ENCODE results near the gene RECQL. TPM values are rescaled to one million over a fixed set of nuclear protein-coding genes. Genes with fewer than 3 reads are reported as not detected.

The RECQL gene
- total and polyA plus RNA-seq, 2 of the 4 experiments (the other 2 are of a cell fraction): 29.4 to 67.0 TPM

DNA sequence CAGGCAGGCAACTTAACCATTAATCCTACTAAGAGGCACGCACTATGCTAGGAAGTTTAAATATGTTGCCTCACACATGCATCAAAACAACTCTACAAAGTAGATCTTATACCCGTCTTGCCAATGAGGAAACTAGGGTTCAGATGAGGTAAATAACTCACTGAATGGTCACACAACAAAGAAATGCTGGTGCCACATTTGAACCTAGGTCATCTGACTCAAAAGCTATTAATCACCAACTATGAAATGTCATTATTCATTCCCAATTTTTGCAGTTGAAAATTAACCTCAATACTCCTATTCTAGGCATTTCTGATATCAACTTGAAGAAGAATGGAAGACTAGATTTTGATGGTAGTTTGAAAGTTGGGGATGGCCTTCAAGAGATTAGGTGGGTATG is 66.7 kb downstream of the RECQL start:
- Histone ChIP-seq H3K4ac (ENCODE audit: low read depth, low read length) (no peak overlapping the region), H3K27ac (ENCODE audit: insufficient read depth, low read length) (no peak overlapping the region), H3K18ac (ENCODE audit: low read depth, low read length) (no peak overlapping the region), H4K5ac (ENCODE audit: low read depth, low read length) (no peak overlapping the region), H2AK5ac (ENCODE audit: low read depth, low read length) (no peak overlapping the region), H3K4me3 (ENCODE audit: insufficient read depth, low read depth, low read length) (no peak overlapping the region), H2BK120ac (ENCODE audit: low read depth, low read length) (no peak overlapping the region), H4K91ac (ENCODE audit: insufficient read depth, low read depth, low read length) (no peak overlapping the region), H4K20me1 (ENCODE audit: insufficient read depth, low read length) (no peaks in the 10 kb centered on the region), H2AK9ac (replicated peaks; ENCODE audit: low read depth, low read length, poor library complexity) (no peak overlapping the region), H3K4me1 (ENCODE audit: control insufficient read depth, insufficient read depth, low read length) (no peaks in the 10 kb centered on the region; the same call in 1 of the 2 replicates), H3K79me1 (ENCODE audit: low read depth in 1 of 2, low read length in 2 of 2) (peaks cover 3 to 16% of the 10 kb centered on the region in 2 experiments; a peak in 2 of 4 replicates), H2BK20ac (ENCODE audit: low read depth, low read length) (no peak overlapping the region), H3K9ac (ENCODE audit: low read depth, low read length) (no peak overlapping the region), H3K27me3 (ENCODE audit: control insufficient read depth, insufficient read depth, low read length) (peaks cover 4% of the 10 kb centered on the region), H2AFZ (replicated peaks; ENCODE audit: low read length, poor library complexity) (no peak overlapping the region), H2BK5ac (ENCODE audit: low read depth, low read length, poor library complexity, severe bottlenecking) (no peak overlapping the region), H3K4me2 (ENCODE audit: low read depth, low read length) (no peak overlapping the region), H3K9me1 (ENCODE audit: insufficient read depth, low read length) (no peaks in the 10 kb centered on the region), H2BK15ac (ENCODE audit: low read depth, low read length) (no peak overlapping the region), H3K9me3 (ENCODE audit: control insufficient read depth, insufficient read depth, low read length) (no peaks in the 10 kb centered on the region), H3K14ac (replicated peaks; ENCODE audit: low read depth, low read length) (no peak overlapping the region), H3K23ac (ENCODE audit: low read depth, low read length) (no peak overlapping the region), H3K36me3 (ENCODE audit: control insufficient read depth, insufficient read depth, low read length) (no peaks in the 10 kb centered on the region), H4K8ac (ENCODE audit: low read depth in 2 of 2, low read length in 2 of 2) (no peak overlapping the region), H3K56ac (ENCODE audit: extremely low read depth, insufficient read depth, low read length) (no peak overlapping the region)
- ATAC-seq (ENCODE audit: low read depth) (no peak), DNase-seq (no peak)
- ChIA-PET POLR2A (ENCODE audit: unreplicated experiment) (no interaction called here), CTCF (no interaction called here)
- no TSS peak for BruUV-seq (replicated peaks)
- intact Hi-C loops (cut with micrococcal nuclease) (loop anchor here (5.0 kb wide), 1 partner anchor 137 kb away; no protein-coding TSS in a partner anchor), dilution Hi-C loops (cut with HindIII; ENCODE audit: low sequenced_read_pairs, unreplicated experiment) (no loop called here), in situ Hi-C loops (cut with MboI; ENCODE audit: low sequenced_read_pairs) (loop anchor here (25.0 kb wide), 1 partner anchor 797 kb away; no protein-coding TSS in a partner anchor)
- no peak for TF ChIP-seq RCOR1 (IDR thresholded peaks at IDR 0.05; ENCODE audit: insufficient replicate concordance, low read length)
- TF ChIP-seq RAD21 (IDR thresholded peaks at IDR 0.05; ENCODE audit: low read length): no peak
- TF ChIP-seq FOS (IDR thresholded peaks at IDR 0.05; ENCODE audit: low read depth, low read length): no peak
- no peak for TF ChIP-seq SMC3 (IDR thresholded peaks at IDR 0.05; ENCODE audit: low read depth, low read length)
- TF ChIP-seq POLR2A (IDR thresholded peaks at IDR 0.05; ENCODE audit: low read depth, low read length): no peak
- no peak for TF ChIP-seq BHLHE40 (IDR thresholded peaks at IDR 0.05; ENCODE audit: low read depth, low read length)
- TF ChIP-seq, protein P1, sequence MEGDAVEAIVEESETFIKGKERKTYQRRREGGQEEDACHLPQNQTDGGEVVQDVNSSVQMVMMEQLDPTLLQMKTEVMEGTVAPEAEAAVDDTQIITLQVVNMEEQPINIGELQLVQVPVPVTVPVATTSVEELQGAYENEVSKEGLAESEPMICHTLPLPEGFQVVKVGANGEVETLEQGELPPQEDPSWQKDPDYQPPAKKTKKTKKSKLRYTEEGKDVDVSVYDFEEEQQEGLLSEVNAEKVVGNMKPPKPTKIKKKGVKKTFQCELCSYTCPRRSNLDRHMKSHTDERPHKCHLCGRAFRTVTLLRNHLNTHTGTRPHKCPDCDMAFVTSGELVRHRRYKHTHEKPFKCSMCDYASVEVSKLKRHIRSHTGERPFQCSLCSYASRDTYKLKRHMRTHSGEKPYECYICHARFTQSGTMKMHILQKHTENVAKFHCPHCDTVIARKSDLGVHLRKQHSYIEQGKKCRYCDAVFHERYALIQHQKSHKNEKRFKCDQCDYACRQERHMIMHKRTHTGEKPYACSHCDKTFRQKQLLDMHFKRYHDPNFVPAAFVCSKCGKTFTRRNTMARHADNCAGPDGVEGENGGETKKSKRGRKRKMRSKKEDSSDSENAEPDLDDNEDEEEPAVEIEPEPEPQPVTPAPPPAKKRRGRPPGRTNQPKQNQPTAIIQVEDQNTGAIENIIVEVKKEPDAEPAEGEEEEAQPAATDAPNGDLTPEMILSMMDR (conservative IDR thresholded peaks at IDR 0.05; ENCODE audit: low read depth, low read length): no peak
- TF ChIP-seq MAFK (IDR thresholded peaks at IDR 0.05; ENCODE audit: low read depth, low read length): no peak
- no peak for TF ChIP-seq CEBPB (IDR thresholded peaks at IDR 0.05; ENCODE audit: low read depth, low read length)
- TF ChIP-seq MXI1 (IDR thresholded peaks at IDR 0.05; ENCODE audit: borderline replicate concordance, low read depth, low read length): no peak
- TF ChIP-seq, protein P2, sequence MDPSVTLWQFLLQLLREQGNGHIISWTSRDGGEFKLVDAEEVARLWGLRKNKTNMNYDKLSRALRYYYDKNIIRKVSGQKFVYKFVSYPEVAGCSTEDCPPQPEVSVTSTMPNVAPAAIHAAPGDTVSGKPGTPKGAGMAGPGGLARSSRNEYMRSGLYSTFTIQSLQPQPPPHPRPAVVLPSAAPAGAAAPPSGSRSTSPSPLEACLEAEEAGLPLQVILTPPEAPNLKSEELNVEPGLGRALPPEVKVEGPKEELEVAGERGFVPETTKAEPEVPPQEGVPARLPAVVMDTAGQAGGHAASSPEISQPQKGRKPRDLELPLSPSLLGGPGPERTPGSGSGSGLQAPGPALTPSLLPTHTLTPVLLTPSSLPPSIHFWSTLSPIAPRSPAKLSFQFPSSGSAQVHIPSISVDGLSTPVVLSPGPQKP (IDR thresholded peaks at IDR 0.05; ENCODE audit: borderline replicate concordance, low read depth, low read length): no peak
- no peak for TF ChIP-seq CHD1 (IDR thresholded peaks at IDR 0.05; ENCODE audit: low read depth, low read length)
- no peak for TF ChIP-seq USF2 (IDR thresholded peaks at IDR 0.05; ENCODE audit: low read depth, low read length)
- TF ChIP-seq RFX5 (IDR thresholded peaks at IDR 0.05; ENCODE audit: low read depth, low read length): no peak
- WGBS, 2 experiments (ENCODE audit: extremely low coverage in 2 of 2, insufficient read length in 1 of 2): no CpG with 5 or more reads among the region's 2 CpGs
